Measurements from ENCODE around the gene IL17C.

Gene IL17C

GRCh38 chr16:88618182-88618955, 20.0 kb upstream of the IL17C start:
- H3K4me3 ChIP-seq (ENCODE audit: insufficient read depth, low read depth, low read length) = no peak overlapping the region

GRCh38 chr16:88618956-88619667, 19.3 kb upstream of the IL17C start:
- H3K27ac ChIP-seq (ENCODE audit: insufficient read depth, low read depth, low read length, poor library complexity, severe bottlenecking) = no peak overlapping the region
- no peaks in the 10 kb centered on the region for H3K9me3 ChIP-seq (ENCODE audit: control insufficient read depth, low read length)
- WGBS, 2 experiments = 95 to 96% methylated on average over 19 of the region's 19 CpGs
- H3K4me3 ChIP-seq (ENCODE audit: insufficient read depth, low read depth, low read length) = no peak overlapping the region
- H3K36me3 ChIP-seq (ENCODE audit: control insufficient read depth, insufficient read depth, low read length) = peaks cover 20% of the 10 kb centered on the region
- H3K27me3 ChIP-seq (ENCODE audit: control insufficient read depth, insufficient read depth, low read length, poor library complexity, severe bottlenecking) = no peaks in the 10 kb centered on the region
- H3K4me1 ChIP-seq (ENCODE audit: control insufficient read depth, insufficient read depth, low read length) = no peaks in the 10 kb centered on the region

More at GRCh38 chr16:88618182-88618955, 20.0 kb upstream of the IL17C start:
- Histone ChIP-seq H3K27ac (ENCODE audit: insufficient read depth, low read depth, low read length, poor library complexity, severe bottlenecking) (no peak overlapping the region), H3K9me3 (ENCODE audit: control insufficient read depth, low read length) (no peaks in the 10 kb centered on the region), H3K36me3 (ENCODE audit: control insufficient read depth, insufficient read depth, low read length) (peaks cover 12% of the 10 kb centered on the region), H3K27me3 (ENCODE audit: control insufficient read depth, insufficient read depth, low read length, poor library complexity, severe bottlenecking) (no peaks in the 10 kb centered on the region), H3K4me1 (ENCODE audit: control insufficient read depth, insufficient read depth, low read length) (no peaks in the 10 kb centered on the region)
- WGBS, 2 experiments = 89 to 91% methylated on average over 20 of the region's 20 CpGs

GRCh38 chr16:88619859-88620815, 18.2 kb upstream of the IL17C start:
- no peaks in the 10 kb centered on the region for H3K4me1 ChIP-seq (ENCODE audit: control insufficient read depth, insufficient read depth, low read length)
- H3K27me3 ChIP-seq (ENCODE audit: control insufficient read depth, insufficient read depth, low read length, poor library complexity, severe bottlenecking) = no peaks in the 10 kb centered on the region
- WGBS, 2 experiments = 98% methylated on average over 14 of the region's 14 CpGs
- no peak overlapping the region for H3K4me3 ChIP-seq (ENCODE audit: insufficient read depth, low read depth, low read length)
- peaks cover 26% of the 10 kb centered on the region for H3K36me3 ChIP-seq (ENCODE audit: control insufficient read depth, insufficient read depth, low read length)
- H3K9me3 ChIP-seq (ENCODE audit: control insufficient read depth, low read length) = no peaks in the 10 kb centered on the region
- H3K27ac ChIP-seq (ENCODE audit: insufficient read depth, low read depth, low read length, poor library complexity, severe bottlenecking) = no peak overlapping the region

- Histone ChIP-seq H3K4me3 (ENCODE audit: insufficient read depth, low read depth, low read length) (no peak overlapping the region), H3K9me3 (ENCODE audit: control insufficient read depth, low read length) (no peaks in the 10 kb centered on the region), H3K27ac (ENCODE audit: insufficient read depth, low read depth, low read length, poor library complexity, severe bottlenecking) (no peak overlapping the region), H3K27me3 (ENCODE audit: control insufficient read depth, insufficient read depth, low read length, poor library complexity, severe bottlenecking) (no peaks in the 10 kb centered on the region), H3K36me3 (ENCODE audit: control insufficient read depth, insufficient read depth, low read length) (peaks cover 26% of the 10 kb centered on the region), H3K4me1 (ENCODE audit: control insufficient read depth, insufficient read depth, low read length) (no peaks in the 10 kb centered on the region)
- 95 to 96% methylated on average over 19 of the region's 19 CpGs for WGBS, 2 experiments
Measured at GRCh38 chr16:88622125-88622524, 16.2 kb upstream of the IL17C start.

- peaks cover 26% of the 10 kb centered on the region for H3K36me3 ChIP-seq (ENCODE audit: control insufficient read depth, insufficient read depth, low read length)
- no peaks in the 10 kb centered on the region for H3K9me3 ChIP-seq (ENCODE audit: control insufficient read depth, low read length)
- H3K27ac ChIP-seq (ENCODE audit: insufficient read depth, low read depth, low read length, poor library complexity, severe bottlenecking) = no peak overlapping the region
- 97% methylated on average over 29 of the region's 29 CpGs for WGBS, 2 experiments
- H3K4me3 ChIP-seq (ENCODE audit: insufficient read depth, low read depth, low read length) = no peak overlapping the region
- no peaks in the 10 kb centered on the region for H3K27me3 ChIP-seq (ENCODE audit: control insufficient read depth, insufficient read depth, low read length, poor library complexity, severe bottlenecking)
- H3K4me1 ChIP-seq (ENCODE audit: control insufficient read depth, insufficient read depth, low read length) = no peaks in the 10 kb centered on the region
Measured at GRCh38 chr16:88622866-88623265, 15.5 kb upstream of the IL17C start.

GRCh38 chr16:88623858-88624257, 14.5 kb upstream of the IL17C start:
- Histone ChIP-seq H3K27me3 (ENCODE audit: control insufficient read depth, insufficient read depth, low read length, poor library complexity, severe bottlenecking) (no peaks in the 10 kb centered on the region), H3K9me3 (ENCODE audit: control insufficient read depth, low read length) (no peaks in the 10 kb centered on the region), H3K4me3 (ENCODE audit: insufficient read depth, low read depth, low read length) (no peak overlapping the region), H3K36me3 (ENCODE audit: control insufficient read depth, insufficient read depth, low read length) (peaks cover 23% of the 10 kb centered on the region), H3K27ac (ENCODE audit: insufficient read depth, low read depth, low read length, poor library complexity, severe bottlenecking) (no peak overlapping the region), H3K4me1 (ENCODE audit: control insufficient read depth, insufficient read depth, low read length) (no peaks in the 10 kb centered on the region)
- 93 to 96% methylated on average over 13 of the region's 13 CpGs for WGBS, 2 experiments

GRCh38 chr16:88624481-88624880, 13.9 kb upstream of the IL17C start:
- no peaks in the 10 kb centered on the region for H3K4me1 ChIP-seq (ENCODE audit: control insufficient read depth, insufficient read depth, low read length)
- no peak overlapping the region for H3K4me3 ChIP-seq (ENCODE audit: insufficient read depth, low read depth, low read length)
- no peaks in the 10 kb centered on the region for H3K27me3 ChIP-seq (ENCODE audit: control insufficient read depth, insufficient read depth, low read length, poor library complexity, severe bottlenecking)
- no peak overlapping the region for H3K27ac ChIP-seq (ENCODE audit: insufficient read depth, low read depth, low read length, poor library complexity, severe bottlenecking)
- peaks cover 23% of the 10 kb centered on the region for H3K36me3 ChIP-seq (ENCODE audit: control insufficient read depth, insufficient read depth, low read length)
- H3K9me3 ChIP-seq (ENCODE audit: control insufficient read depth, low read length) = no peaks in the 10 kb centered on the region
- WGBS, 2 experiments = 94 to 95% methylated on average over 18 of the region's 18 CpGs

- Histone ChIP-seq H3K4me3 (ENCODE audit: insufficient read depth, low read depth, low read length) (no peak overlapping the region), H3K36me3 (ENCODE audit: control insufficient read depth, insufficient read depth, low read length) (peaks cover 23% of the 10 kb centered on the region), H3K27ac (ENCODE audit: insufficient read depth, low read depth, low read length, poor library complexity, severe bottlenecking) (no peak overlapping the region), H3K9me3 (ENCODE audit: control insufficient read depth, low read length) (no peaks in the 10 kb centered on the region), H3K27me3 (ENCODE audit: control insufficient read depth, insufficient read depth, low read length, poor library complexity, severe bottlenecking) (no peaks in the 10 kb centered on the region), H3K4me1 (ENCODE audit: control insufficient read depth, insufficient read depth, low read length) (no peaks in the 10 kb centered on the region)
- WGBS, 2 experiments = 89% methylated on average over 17 of the region's 17 CpGs
Measured at GRCh38 chr16:88624977-88625576, 13.3 kb upstream of the IL17C start.

GRCh38 chr16:88626646-88627045, 11.7 kb upstream of the IL17C start:
- no peaks in the 10 kb centered on the region for H3K27me3 ChIP-seq (ENCODE audit: control insufficient read depth, insufficient read depth, low read length, poor library complexity, severe bottlenecking)
- 95% methylated on average over 9 of the region's 9 CpGs for WGBS, 2 experiments

More at GRCh38 chr16:88626646-88627045, 11.7 kb upstream of the IL17C start:
- no peaks in the 10 kb centered on the region for H3K9me3 ChIP-seq (ENCODE audit: control insufficient read depth, low read length)
- peaks cover 23% of the 10 kb centered on the region for H3K36me3 ChIP-seq (ENCODE audit: control insufficient read depth, insufficient read depth, low read length)
- no peak overlapping the region for H3K27ac ChIP-seq (ENCODE audit: insufficient read depth, low read depth, low read length, poor library complexity, severe bottlenecking)
- H3K4me3 ChIP-seq (ENCODE audit: insufficient read depth, low read depth, low read length) = no peak overlapping the region
- H3K4me1 ChIP-seq (ENCODE audit: control insufficient read depth, insufficient read depth, low read length) = no peaks in the 10 kb centered on the region

Measured in ectodermal cell (in vitro differentiated cells).